Measurements from ENCODE around the gene CDH6.

DNA sequence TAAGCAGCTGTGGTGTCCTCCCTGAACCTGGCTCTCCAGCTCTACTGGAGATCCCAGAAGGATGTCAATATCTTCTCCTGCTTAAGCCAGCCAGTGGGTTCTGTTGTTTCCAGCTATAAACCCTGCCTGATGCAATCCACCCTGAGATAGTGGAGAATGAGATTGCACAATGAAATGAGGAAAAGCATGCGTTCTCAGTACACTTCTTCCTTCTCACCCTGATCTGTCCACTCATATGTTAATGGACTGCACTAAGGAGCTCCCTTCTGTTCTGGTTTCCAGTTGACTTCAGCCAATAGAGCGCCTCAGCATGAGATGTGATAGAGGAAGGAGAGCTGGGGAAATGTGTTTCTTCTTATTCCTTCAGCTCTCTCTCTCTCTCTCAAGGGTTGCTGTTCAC is 40.0 kb upstream of the CDH6 start:
- TF ChIP-seq, protein P1, sequence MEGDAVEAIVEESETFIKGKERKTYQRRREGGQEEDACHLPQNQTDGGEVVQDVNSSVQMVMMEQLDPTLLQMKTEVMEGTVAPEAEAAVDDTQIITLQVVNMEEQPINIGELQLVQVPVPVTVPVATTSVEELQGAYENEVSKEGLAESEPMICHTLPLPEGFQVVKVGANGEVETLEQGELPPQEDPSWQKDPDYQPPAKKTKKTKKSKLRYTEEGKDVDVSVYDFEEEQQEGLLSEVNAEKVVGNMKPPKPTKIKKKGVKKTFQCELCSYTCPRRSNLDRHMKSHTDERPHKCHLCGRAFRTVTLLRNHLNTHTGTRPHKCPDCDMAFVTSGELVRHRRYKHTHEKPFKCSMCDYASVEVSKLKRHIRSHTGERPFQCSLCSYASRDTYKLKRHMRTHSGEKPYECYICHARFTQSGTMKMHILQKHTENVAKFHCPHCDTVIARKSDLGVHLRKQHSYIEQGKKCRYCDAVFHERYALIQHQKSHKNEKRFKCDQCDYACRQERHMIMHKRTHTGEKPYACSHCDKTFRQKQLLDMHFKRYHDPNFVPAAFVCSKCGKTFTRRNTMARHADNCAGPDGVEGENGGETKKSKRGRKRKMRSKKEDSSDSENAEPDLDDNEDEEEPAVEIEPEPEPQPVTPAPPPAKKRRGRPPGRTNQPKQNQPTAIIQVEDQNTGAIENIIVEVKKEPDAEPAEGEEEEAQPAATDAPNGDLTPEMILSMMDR (IDR thresholded peaks at IDR 0.05): no peak
- no peak for TF ChIP-seq POLR2A (IDR thresholded peaks at IDR 0.05)

Measured in lower leg skin (tissue), 3 donors.